Liver (tissue), 9 donors: ENCODE data around the gene SNX7. TPM values are rescaled to one million over a fixed set of nuclear protein-coding genes. Genes with fewer than 3 reads are reported as not detected.

Experiments used
- DNase-seq: peaks from one replicate; pipeline ENCODE4 v3.0.0-alpha.2; 2017; ENCODE audit warnings: low spot score
- H3K27ac ChIP-seq, 2 donors: one replicate each; pipeline ENCODE4 v1.7.0; 2013; ENCODE audit warnings: inconsistent platforms in 2 of 2, low read length in 2 of 2, control low read depth in 1 of 2, low read depth in 1 of 2, mild to moderate bottlenecking in 1 of 2
- H3K27me3 ChIP-seq, 4 donors: one replicate each; pipeline versions ENCODE4 v1.6.1 to v1.7.0; 2013; ENCODE audit warnings: low read length in 3 of 4, inconsistent platforms in 1 of 4, mild to moderate bottlenecking in 1 of 4, moderate library complexity in 1 of 4; ENCODE audit not compliant: control insufficient read depth in 4 of 4, insufficient read depth in 4 of 4
- H3K36me3 ChIP-seq, 4 donors: one replicate each; pipeline versions ENCODE4 v1.6.1 to v1.7.0; 2013; ENCODE audit warnings: low read length in 3 of 4, mild to moderate bottlenecking in 3 of 4, low read depth in 1 of 4, moderate library complexity in 1 of 4; ENCODE audit not compliant: control insufficient read depth in 4 of 4, insufficient read depth in 3 of 4
- H3K4me1 ChIP-seq, 4 donors: one replicate each; pipeline versions ENCODE4 v1.6.1 to v1.7.0; 2013; ENCODE audit warnings: low read length in 3 of 4, mild to moderate bottlenecking in 3 of 4, moderate library complexity in 1 of 4; ENCODE audit not compliant: control insufficient read depth in 4 of 4, insufficient read depth in 4 of 4
- H3K4me3 ChIP-seq, 3 donors: one replicate each; pipeline versions ENCODE4 v1.6.1 to v1.7.0; 2013; ENCODE audit warnings: low read length in 3 of 3, control low read depth in 1 of 3, low read depth in 1 of 3, mild to moderate bottlenecking in 1 of 3
- H3K9ac ChIP-seq, 2 donors: one replicate each; pipeline ENCODE4 v1.7.0; 2013; ENCODE audit warnings: low read length in 2 of 2, mild to moderate bottlenecking in 2 of 2, moderate library complexity in 2 of 2, control low read depth in 1 of 2, low read depth in 1 of 2
- H3K9me3 ChIP-seq, 4 donors: one replicate each; pipeline versions ENCODE4 v1.6.1 to v1.7.0; 2013; ENCODE audit warnings: low read length in 3 of 4; ENCODE audit not compliant: control insufficient read depth in 4 of 4
- EGR1 ChIP-seq, 2 donors: IDR thresholded peaks; 2 replicates each; pipeline ENCODE4 v1.6.1; 2016 to 2018; ENCODE audit warnings: antibody characterized with exemption in 2 of 2, low read depth in 2 of 2
- FOXA1 ChIP-seq: IDR thresholded peaks from 2 replicates; pipeline ENCODE4 v1.6.1; 2016; ENCODE audit warnings: antibody characterized with exemption
- FOXA2 ChIP-seq: IDR thresholded peaks from 2 replicates; pipeline ENCODE4 v1.6.1; 2016; ENCODE audit warnings: antibody characterized with exemption
- GABPA ChIP-seq, 2 donors: IDR thresholded peaks in 1 of 2; conservative IDR thresholded peaks in 1 of 2; 2 replicates each; pipeline ENCODE4 v1.6.1; 2016; ENCODE audit warnings: antibody characterized with exemption in 2 of 2, mild to moderate bottlenecking in 1 of 2, moderate library complexity in 1 of 2
- HNF4A ChIP-seq, 2 donors: conservative IDR thresholded peaks; 2 replicates each; pipeline ENCODE4 v1.6.1; 2016; ENCODE audit warnings: antibody characterized with exemption in 2 of 2, mild to moderate bottlenecking in 2 of 2
- HNF4G ChIP-seq: IDR thresholded peaks from 2 replicates; pipeline ENCODE4 v1.6.1; 2016; ENCODE audit warnings: antibody characterized with exemption
- JUND ChIP-seq, 2 donors: IDR thresholded peaks; 2 replicates each; pipeline ENCODE4 v1.6.1; 2016; ENCODE audit warnings: antibody characterized with exemption in 2 of 2
- MAX ChIP-seq: IDR thresholded peaks from 2 replicates; pipeline ENCODE4 v1.6.1; 2016; ENCODE audit warnings: antibody characterized with exemption
- RAD21 ChIP-seq, 2 donors: IDR thresholded peaks; 2 replicates each; pipeline ENCODE4 v1.6.1; 2016; ENCODE audit warnings: antibody characterized with exemption in 2 of 2, mild to moderate bottlenecking in 2 of 2
- RXRA ChIP-seq, 2 donors: IDR thresholded peaks; 2 replicates each; pipeline ENCODE4 v1.6.1; 2017 to 2018; ENCODE audit warnings: antibody characterized with exemption in 2 of 2, mild to moderate bottlenecking in 1 of 2
- SP1 ChIP-seq: IDR thresholded peaks from 2 replicates; pipeline ENCODE4 v1.6.1; 2018; ENCODE audit warnings: antibody characterized with exemption, mild to moderate bottlenecking
- TAF1 ChIP-seq: conservative IDR thresholded peaks from 2 replicates; pipeline ENCODE4 v1.6.1; 2016; ENCODE audit warnings: antibody characterized with exemption, mild to moderate bottlenecking
- YY1 ChIP-seq: IDR thresholded peaks from 2 replicates; pipeline ENCODE4 v1.6.1; 2016; ENCODE audit warnings: antibody characterized with exemption, mild to moderate bottlenecking
- ZBTB33 ChIP-seq: IDR thresholded peaks from 2 replicates; pipeline ENCODE4 v1.6.1; 2016; ENCODE audit warnings: antibody characterized with exemption
- WGBS: extraction: QIAGEN DNeasy Blood & Tissue Kit; methylation state at CpG from one replicate; pipeline ENCODE4 v1.1.7; 2013; 5-methylcytosine and 5-hydroxymethylcytosine counted together
- polyA plus RNA-seq, 2 donors: library from polyadenylated mRNA; stranded (reverse) in 1 of 2; unstranded in 1 of 2; fragments of 200-250 nt in 1 of 2; fragments of >200 nt in 1 of 2; fragmentation: Nextera tagmentation in 1 of 2; extraction: Ambion mirVana in 1 of 2; gene quantifications; one replicate each; pipeline versions ENCODE4 v1.2.1 to v1.2.3, GENCODE V29; 2013 to 2015
- total RNA-seq, 2 donors: library from RNA; depleted of rRNA; stranded (reverse); fragments of >200 nt; gene quantifications; one replicate each; pipeline ENCODE4 v1.2.3, GENCODE V29; 2014
- TF ChIP-seq, protein P1 (sequence below): IDR thresholded peaks from 2 replicates; pipeline ENCODE4 v1.6.1; 2016; ENCODE audit warnings: antibody characterized with exemption, mild to moderate bottlenecking
- TF ChIP-seq, protein P2 (sequence below): IDR thresholded peaks from 2 replicates; pipeline ENCODE4 v1.6.1; 2016; ENCODE audit warnings: antibody characterized with exemption
- donor health status: healthy.
- donor health status: healthy.
- donor health status: healthy.
- donor health status: healthy.
- donor health status: healthy.

The SNX7 gene
- total and polyA plus RNA-seq, 4 donors = 9.4 to 12.8 (median 9.8) TPM

DNA sequence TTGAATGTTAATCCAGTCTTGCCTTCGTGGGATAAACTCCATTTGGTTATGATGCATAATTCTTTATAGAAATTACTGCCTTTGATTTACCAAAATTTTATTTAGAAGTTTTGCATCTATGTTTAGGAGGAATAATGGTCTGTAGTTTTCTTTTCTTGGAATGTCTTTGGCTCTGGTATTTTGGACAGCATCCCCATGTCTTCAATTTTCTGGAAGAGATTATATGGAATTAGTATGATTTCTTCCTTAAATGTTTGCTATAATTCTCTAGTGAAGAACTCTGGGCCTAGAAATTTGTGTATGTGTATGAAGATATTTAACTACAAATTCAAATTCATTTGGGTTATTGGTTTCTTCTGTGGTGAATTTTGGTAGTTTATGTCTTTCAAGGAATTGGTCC is 92.7 kb downstream of the SNX7 start (continued):
- no peak for TF ChIP-seq HNF4A (conservative IDR thresholded peaks at IDR 0.05)
- TF ChIP-seq FOXA1 = no peak
- TF ChIP-seq TAF1 = no peak

DNA sequence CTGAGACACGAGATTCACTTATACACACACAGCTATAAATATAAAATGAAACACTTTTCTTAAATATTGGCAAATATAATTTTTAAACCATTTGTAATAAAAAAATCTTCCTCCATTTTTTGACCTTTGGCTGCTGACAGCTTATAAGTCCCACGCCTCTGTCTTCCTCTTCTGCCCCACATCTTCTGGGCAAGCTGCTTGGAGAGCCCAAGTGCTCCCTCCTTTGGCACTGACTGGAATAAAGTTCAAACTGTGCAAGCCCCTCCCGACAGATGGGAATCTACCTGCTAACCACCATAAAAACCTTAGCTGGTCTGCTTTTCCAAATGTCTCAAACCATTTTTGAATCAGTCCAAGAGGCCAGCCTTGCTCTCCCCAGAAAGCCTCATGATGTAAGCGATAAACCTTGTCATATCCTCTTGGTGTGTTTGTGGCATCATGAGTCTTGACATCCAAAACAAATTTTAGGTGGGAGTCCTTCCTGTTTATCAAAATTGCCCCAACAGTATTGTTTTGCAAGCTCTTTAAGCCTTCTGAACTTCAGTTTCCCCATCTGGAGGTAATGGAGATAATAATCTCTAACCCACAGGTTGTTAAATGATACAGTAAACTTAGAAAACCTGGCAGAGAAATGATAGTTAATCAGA is 99.8 kb downstream of the SNX7 start:
- no peaks in the 10 kb centered on the region for H3K4me1 ChIP-seq
- H3K9ac ChIP-seq = no peak overlapping the region
- H3K4me3 ChIP-seq = no peak overlapping the region
- 92% methylated on average over 4 of the region's 4 CpGs for WGBS
- no peak overlapping the region for H3K27ac ChIP-seq
- no peaks in the 10 kb centered on the region for H3K9me3 ChIP-seq
- DNase-seq = no peak
- no peaks in the 10 kb centered on the region for H3K36me3 ChIP-seq
- H3K27me3 ChIP-seq = no peaks in the 10 kb centered on the region
- TF ChIP-seq, protein P1, sequence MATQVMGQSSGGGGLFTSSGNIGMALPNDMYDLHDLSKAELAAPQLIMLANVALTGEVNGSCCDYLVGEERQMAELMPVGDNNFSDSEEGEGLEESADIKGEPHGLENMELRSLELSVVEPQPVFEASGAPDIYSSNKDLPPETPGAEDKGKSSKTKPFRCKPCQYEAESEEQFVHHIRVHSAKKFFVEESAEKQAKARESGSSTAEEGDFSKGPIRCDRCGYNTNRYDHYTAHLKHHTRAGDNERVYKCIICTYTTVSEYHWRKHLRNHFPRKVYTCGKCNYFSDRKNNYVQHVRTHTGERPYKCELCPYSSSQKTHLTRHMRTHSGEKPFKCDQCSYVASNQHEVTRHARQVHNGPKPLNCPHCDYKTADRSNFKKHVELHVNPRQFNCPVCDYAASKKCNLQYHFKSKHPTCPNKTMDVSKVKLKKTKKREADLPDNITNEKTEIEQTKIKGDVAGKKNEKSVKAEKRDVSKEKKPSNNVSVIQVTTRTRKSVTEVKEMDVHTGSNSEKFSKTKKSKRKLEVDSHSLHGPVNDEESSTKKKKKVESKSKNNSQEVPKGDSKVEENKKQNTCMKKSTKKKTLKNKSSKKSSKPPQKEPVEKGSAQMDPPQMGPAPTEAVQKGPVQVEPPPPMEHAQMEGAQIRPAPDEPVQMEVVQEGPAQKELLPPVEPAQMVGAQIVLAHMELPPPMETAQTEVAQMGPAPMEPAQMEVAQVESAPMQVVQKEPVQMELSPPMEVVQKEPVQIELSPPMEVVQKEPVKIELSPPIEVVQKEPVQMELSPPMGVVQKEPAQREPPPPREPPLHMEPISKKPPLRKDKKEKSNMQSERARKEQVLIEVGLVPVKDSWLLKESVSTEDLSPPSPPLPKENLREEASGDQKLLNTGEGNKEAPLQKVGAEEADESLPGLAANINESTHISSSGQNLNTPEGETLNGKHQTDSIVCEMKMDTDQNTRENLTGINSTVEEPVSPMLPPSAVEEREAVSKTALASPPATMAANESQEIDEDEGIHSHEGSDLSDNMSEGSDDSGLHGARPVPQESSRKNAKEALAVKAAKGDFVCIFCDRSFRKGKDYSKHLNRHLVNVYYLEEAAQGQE = no peak
- TF ChIP-seq YY1 = no peak
- TF ChIP-seq RAD21 (IDR thresholded peaks at IDR 0.05) = no peak
- TF ChIP-seq, protein P2, sequence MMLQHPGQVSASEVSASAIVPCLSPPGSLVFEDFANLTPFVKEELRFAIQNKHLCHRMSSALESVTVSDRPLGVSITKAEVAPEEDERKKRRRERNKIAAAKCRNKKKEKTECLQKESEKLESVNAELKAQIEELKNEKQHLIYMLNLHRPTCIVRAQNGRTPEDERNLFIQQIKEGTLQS = no peak
- TF ChIP-seq JUND (IDR thresholded peaks at IDR 0.05) = no peak
- no peak for TF ChIP-seq EGR1 (IDR thresholded peaks at IDR 0.05; ENCODE audit: low read depth in 2 of 2)

DNA sequence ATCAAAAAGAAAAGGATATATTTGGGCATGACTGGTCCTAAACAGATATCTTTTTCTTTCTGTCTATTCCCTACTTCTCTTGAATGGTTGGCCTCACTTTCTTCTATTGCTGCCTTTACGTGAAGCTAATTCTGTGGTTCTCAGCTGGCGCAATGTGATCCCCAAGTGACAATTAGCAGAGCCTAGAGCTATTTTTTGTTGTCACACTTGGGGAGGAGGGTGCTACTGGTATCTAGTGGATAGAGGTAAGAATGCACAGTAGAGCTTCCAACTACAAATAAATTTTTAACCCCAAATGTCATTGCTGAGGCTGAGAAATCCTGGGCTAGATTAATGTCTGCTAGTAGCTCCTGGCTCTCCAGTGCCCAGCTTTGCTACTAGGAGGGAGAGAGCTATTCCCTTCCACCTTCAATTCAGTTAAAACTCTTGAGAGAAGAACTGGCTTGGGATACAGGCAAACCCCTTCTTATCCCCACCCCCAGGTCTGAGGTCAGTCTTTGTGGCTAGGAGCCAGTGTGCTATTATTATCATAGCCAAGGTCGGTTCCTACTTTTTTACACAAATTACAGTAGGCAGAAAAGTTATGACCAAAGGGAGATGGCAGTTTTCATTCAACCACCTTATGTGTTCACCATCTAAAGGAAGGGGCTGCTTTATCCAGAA is 102.1 kb downstream of the SNX7 start:
- DNase-seq = no peak
- Histone ChIP-seq H3K9ac (no peak overlapping the region), H3K27ac (no peak overlapping the region), H3K4me1 (no peaks in the 10 kb centered on the region), H3K36me3 (no peaks in the 10 kb centered on the region), H3K4me3 (no peak overlapping the region), H3K27me3 (no peaks in the 10 kb centered on the region), H3K9me3 (no peaks in the 10 kb centered on the region)
- WGBS = 86% methylated on average over 3 of the region's 3 CpGs
- TF ChIP-seq, protein P2 = no peak
- no peak for TF ChIP-seq SP1
- TF ChIP-seq YY1 = no peak
- TF ChIP-seq HNF4A (conservative IDR thresholded peaks at IDR 0.05) = no peak
- no peak for TF ChIP-seq GABPA (IDR thresholded peaks at IDR 0.05 in 1 of 2, conservative IDR thresholded peaks at IDR 0.05 in 1 of 2)
- no peak for TF ChIP-seq JUND (IDR thresholded peaks at IDR 0.05)
- TF ChIP-seq TAF1 = no peak
- no peak for TF ChIP-seq FOXA2
- no peak for TF ChIP-seq RAD21 (IDR thresholded peaks at IDR 0.05)
- TF ChIP-seq ZBTB33 = no peak
- TF ChIP-seq MAX = no peak
- no peak for TF ChIP-seq RXRA (IDR thresholded peaks at IDR 0.05)
- TF ChIP-seq EGR1 (IDR thresholded peaks at IDR 0.05; ENCODE audit: low read depth in 2 of 2) = no peak
- TF ChIP-seq FOXA1 = no peak
- TF ChIP-seq HNF4G = no peak
- TF ChIP-seq, protein P1 = no peak
